LoVo (cell line): Measurements from ENCODE around the gene CPNE1.
"Not testable (repeated sequence)": the region's sequence is repeated elsewhere in the genome, so short reads cannot be mapped to it uniquely, and the experiment has no call there.

Source experiments
- DNase-seq: peaks from one replicate; pipeline ENCODE4 v3.0.0-alpha.2; 2016; ENCODE audit warnings: low spot score

CPNE1 gene

GRCh38 chr20:35698298-35699126, 33.8 kb upstream of the CPNE1 start:
- no peak for DNase-seq

- no peak for DNase-seq
These were observed 33.1 kb upstream of the CPNE1 start for GRCh38 chr20:35697696-35698297.

- DNase-seq = no peak
These were observed 31.3 kb upstream of the CPNE1 start for GRCh38 chr20:35695978-35696377.

- DNase-seq = no peak
These were observed 30.6 kb upstream of the CPNE1 start for GRCh38 chr20:35695245-35695749.

GRCh38 chr20:35690265-35690664, 25.6 kb upstream of the CPNE1 start:
- DNase-seq = no peak

- not testable (repeated sequence) for DNase-seq
These were observed 22.2 kb upstream of the CPNE1 start for GRCh38 chr20:35686872-35687271.

- DNase-seq = not testable (repeated sequence)
These were observed 20.7 kb upstream of the CPNE1 start for GRCh38 chr20:35685368-35685767.

- DNase-seq = no peak
These were observed 17.3 kb upstream of the CPNE1 start for GRCh38 chr20:35681960-35682359.

- no peak for DNase-seq
These were observed 15.9 kb upstream of the CPNE1 start for GRCh38 chr20:35680452-35681183.

- DNase-seq = no peak
These were observed 10.2 kb upstream of the CPNE1 start for GRCh38 chr20:35674921-35675320.

- DNase-seq = no peak
These were observed 9.2 kb upstream of the CPNE1 start for GRCh38 chr20:35673884-35674283.

- DNase-seq = no peak
These were observed 5.0 kb upstream of the CPNE1 start for GRCh38 chr20:35669681-35670080.

GRCh38 chr20:35669221-35669620, 4.5 kb upstream of the CPNE1 start:
- no peak for DNase-seq

GRCh38 chr20:35665949-35666288, 1.2 kb upstream of the CPNE1 start:
- DNase-seq = no peak

- DNase-seq = peak; percentile 29
These were observed 909 bp downstream of the CPNE1 start for GRCh38 chr20:35663516-35664465.

- no peak for DNase-seq
These were observed 2.1 kb downstream of the CPNE1 start for GRCh38 chr20:35662551-35662950.

- no peak for DNase-seq
These were observed 2.8 kb downstream of the CPNE1 start for GRCh38 chr20:35661908-35662307.

GRCh38 chr20:35661053-35661452, 3.6 kb downstream of the CPNE1 start:
- DNase-seq = no peak

- no peak for DNase-seq
These were observed 4.4 kb downstream of the CPNE1 start for GRCh38 chr20:35660122-35660937.

- DNase-seq = no peak
These were observed 7.4 kb downstream of the CPNE1 start for GRCh38 chr20:35657271-35657670.

- DNase-seq = no peak
These were observed 10.3 kb downstream of the CPNE1 start for GRCh38 chr20:35654415-35654814.
